ENCODE data around the gene TMTC2. TPM values are rescaled to one million over a fixed set of nuclear protein-coding genes. Genes with fewer than 3 reads are reported as not detected.

TMTC2 gene
- total RNA-seq, 2 experiments from 2014 or later: 2.4 to 2.5 TPM

GRCh38 chr12:82972624-82973023 lies 285.9 kb downstream of the TMTC2 start:
- Mint-ChIP-seq H3K4me1 (no peaks in the 10 kb centered on the region), H3K27me3 (no peaks in the 10 kb centered on the region), H3K36me3 (ENCODE audit: low read depth) (no peaks in the 10 kb centered on the region), H3K27ac (no peak overlapping the region), H3K9me3 (ENCODE audit: low read depth) (no peaks in the 10 kb centered on the region), H3K4me3 (no peak overlapping the region)
- CTCF ChIA-PET: no interaction called here
- intact Hi-C loops (cut with DNase I, micrococcal nuclease): no loop called here
- ATAC-seq: no peak
- no peak for DNase-seq
- POLR2A ChIA-PET: no interaction called here

- H3K27ac Mint-ChIP-seq: no peak overlapping the region
- intact Hi-C loops (cut with DNase I, micrococcal nuclease): no loop called here
- H3K36me3 Mint-ChIP-seq (ENCODE audit: low read depth): no peaks in the 10 kb centered on the region
- H3K4me3 Mint-ChIP-seq: no peak overlapping the region
- no peaks in the 10 kb centered on the region for H3K4me1 Mint-ChIP-seq
- POLR2A ChIA-PET: no interaction called here
- no peaks in the 10 kb centered on the region for H3K27me3 Mint-ChIP-seq
- ATAC-seq: no peak
- no peak for DNase-seq
- CTCF ChIA-PET: no interaction called here
- no peaks in the 10 kb centered on the region for H3K9me3 Mint-ChIP-seq (ENCODE audit: low read depth)
Observed at GRCh38 chr12:82973592-82973991, 286.9 kb downstream of the TMTC2 start.

GRCh38 chr12:82981150-82981549 lies 294.4 kb downstream of the TMTC2 start:
- ChIA-PET POLR2A (no interaction called here), CTCF (no interaction called here)
- no peaks in the 10 kb centered on the region for H3K9me3 Mint-ChIP-seq (ENCODE audit: low read depth)
- no peak overlapping the region for H3K4me3 Mint-ChIP-seq
- no peaks in the 10 kb centered on the region for H3K27me3 Mint-ChIP-seq
- DNase-seq (no peak), ATAC-seq (no peak)
- H3K36me3 Mint-ChIP-seq (ENCODE audit: low read depth): no peaks in the 10 kb centered on the region
- no peaks in the 10 kb centered on the region for H3K4me1 Mint-ChIP-seq
- H3K27ac Mint-ChIP-seq: no peak overlapping the region
- intact Hi-C loops (cut with DNase I, micrococcal nuclease): loop anchor here in 1 of 2 experiments (10.0 kb wide), 1 partner anchor 296 kb away; the partner anchor contains the start of gene TMTC2

- no peak overlapping the region for H3K27ac Mint-ChIP-seq
- H3K4me1 Mint-ChIP-seq: no peaks in the 10 kb centered on the region
- no peaks in the 10 kb centered on the region for H3K9me3 Mint-ChIP-seq (ENCODE audit: low read depth)
- no peak overlapping the region for H3K4me3 Mint-ChIP-seq
- ChIA-PET CTCF (interaction anchor here (0.6 kb wide), 1 partner anchor 44 kb away, joined by 4 read pairs; no protein-coding TSS in a partner anchor), POLR2A (no interaction called here)
- intact Hi-C loops (cut with DNase I, micrococcal nuclease): loop anchor here in 1 of 2 experiments (10.0 kb wide), 1 partner anchor 1129 kb away; no protein-coding TSS in a partner anchor
- H3K27me3 Mint-ChIP-seq: no peaks in the 10 kb centered on the region
- no peak for ATAC-seq
- no peaks in the 10 kb centered on the region for H3K36me3 Mint-ChIP-seq (ENCODE audit: low read depth)
- no peak for DNase-seq
Observed at GRCh38 chr12:82994117-82994516, 307.4 kb downstream of the TMTC2 start.

- Mint-ChIP-seq H3K27me3 (no peaks in the 10 kb centered on the region), H3K4me1 (no peaks in the 10 kb centered on the region), H3K9me3 (ENCODE audit: low read depth) (no peaks in the 10 kb centered on the region), H3K36me3 (ENCODE audit: low read depth) (no peaks in the 10 kb centered on the region), H3K4me3 (no peak overlapping the region), H3K27ac (no peak overlapping the region)
- ChIA-PET CTCF (interaction anchor here (0.7 to 1.2 kb wide), 2 partner anchors 11 to 30 kb away, joined by 3 read pairs; no protein-coding TSS in a partner anchor), POLR2A (interaction anchor here (0.6 kb wide), 1 partner anchor 418 kb away, joined by 4 read pairs; no protein-coding TSS in a partner anchor)
- no peak for DNase-seq
- intact Hi-C loops (cut with DNase I, micrococcal nuclease): loop anchor here in 1 of 2 experiments (10.0 kb wide), 1 partner anchor 1131 kb away; no protein-coding TSS in a partner anchor
- peak; percentile 94 for ATAC-seq
Observed at GRCh38 chr12:82996168-82996812, 309.6 kb downstream of the TMTC2 start.

- H3K27ac Mint-ChIP-seq: no peak overlapping the region
Observed at GRCh38 chr12:82998509-82998908, 311.8 kb downstream of the TMTC2 start.

GRCh38 chr12:83003026-83003425 lies 316.3 kb downstream of the TMTC2 start:
- ChIA-PET POLR2A (no interaction called here), CTCF (no interaction called here)
- Mint-ChIP-seq H3K27me3 (no peaks in the 10 kb centered on the region), H3K9me3 (ENCODE audit: low read depth) (peaks cover 2% of the 10 kb centered on the region), H3K4me1 (no peaks in the 10 kb centered on the region), H3K36me3 (ENCODE audit: low read depth) (no peaks in the 10 kb centered on the region), H3K4me3 (no peak overlapping the region), H3K27ac (no peak overlapping the region)
- DNase-seq (no peak), ATAC-seq (no peak)
- intact Hi-C loops (cut with DNase I, micrococcal nuclease): loop anchor here (5.0 to 10.0 kb wide), 3 partner anchors 316 to 822 kb away; partner anchors contain the start of gene TMTC2 (in 1 of the 2)

More at GRCh38 chr12:82998509-82998908, 311.8 kb downstream of the TMTC2 start:
- no peaks in the 10 kb centered on the region for H3K4me1 Mint-ChIP-seq
- H3K27me3 Mint-ChIP-seq: no peaks in the 10 kb centered on the region
- no peak for DNase-seq
- H3K4me3 Mint-ChIP-seq: no peak overlapping the region
- intact Hi-C loops (cut with DNase I, micrococcal nuclease): loop anchor here in 1 of 2 experiments (10.0 kb wide), 1 partner anchor 1134 kb away; no protein-coding TSS in a partner anchor
- CTCF ChIA-PET: no interaction called here
- H3K36me3 Mint-ChIP-seq (ENCODE audit: low read depth): no peaks in the 10 kb centered on the region
- POLR2A ChIA-PET: no interaction called here
- no peaks in the 10 kb centered on the region for H3K9me3 Mint-ChIP-seq (ENCODE audit: low read depth)
- no peak for ATAC-seq

- Mint-ChIP-seq H3K4me1 (no peaks in the 10 kb centered on the region), H3K27ac (no peak overlapping the region), H3K9me3 (ENCODE audit: low read depth) (peaks cover 17% of the 10 kb centered on the region), H3K27me3 (no peaks in the 10 kb centered on the region), H3K36me3 (ENCODE audit: low read depth) (peaks cover 9% of the 10 kb centered on the region), H3K4me3 (no peak overlapping the region)
- CTCF ChIA-PET: interaction anchor here (0.9 to 1.0 kb wide), 2 partner anchors 9 to 13 kb away, joined by 3 to 4 read pairs; no protein-coding TSS in a partner anchor
- intact Hi-C loops (cut with DNase I, micrococcal nuclease): loop anchor here (2.0 to 10.0 kb wide), 4 partner anchors 429 to 1497 kb away; no protein-coding TSS in a partner anchor
- DNase-seq (no peak), ATAC-seq (no peak)
- POLR2A ChIA-PET: no interaction called here
Observed at GRCh38 chr12:83005534-83006197, 319.0 kb downstream of the TMTC2 start.

GRCh38 chr12:83008703-83009102 lies 322.0 kb downstream of the TMTC2 start:
- Mint-ChIP-seq H3K4me3 (no peak overlapping the region), H3K36me3 (ENCODE audit: low read depth) (peaks cover 11% of the 10 kb centered on the region), H3K27ac (no peak overlapping the region), H3K27me3 (no peaks in the 10 kb centered on the region), H3K9me3 (ENCODE audit: low read depth) (peaks cover 18% of the 10 kb centered on the region), H3K4me1 (no peaks in the 10 kb centered on the region)
- ATAC-seq (no peak), DNase-seq (no peak)
- CTCF ChIA-PET: no interaction called here
- POLR2A ChIA-PET: no interaction called here
- intact Hi-C loops (cut with DNase I, micrococcal nuclease): loop anchor here (10.0 kb wide), 2 partner anchors 426 to 816 kb away; no protein-coding TSS in a partner anchor

GRCh38 chr12:83010169-83010804 lies 323.6 kb downstream of the TMTC2 start:
- intact Hi-C loops (cut with DNase I, micrococcal nuclease): no loop called here
- ChIA-PET CTCF (no interaction called here), POLR2A (no interaction called here)
- H3K4me1 Mint-ChIP-seq: no peaks in the 10 kb centered on the region
- DNase-seq (no peak), ATAC-seq (no peak)
- no peak overlapping the region for H3K27ac Mint-ChIP-seq
- H3K4me3 Mint-ChIP-seq: no peak overlapping the region
- peaks cover 11% of the 10 kb centered on the region for H3K36me3 Mint-ChIP-seq (ENCODE audit: low read depth)
- no peaks in the 10 kb centered on the region for H3K27me3 Mint-ChIP-seq
- peaks cover 18% of the 10 kb centered on the region for H3K9me3 Mint-ChIP-seq (ENCODE audit: low read depth)

- no peaks in the 10 kb centered on the region for H3K4me1 Mint-ChIP-seq
- no peak overlapping the region for H3K27ac Mint-ChIP-seq
- H3K27me3 Mint-ChIP-seq: no peaks in the 10 kb centered on the region
- intact Hi-C loops (cut with DNase I, micrococcal nuclease): no loop called here
- DNase-seq (no peak), ATAC-seq (no peak)
- no peak overlapping the region for H3K4me3 Mint-ChIP-seq
- POLR2A ChIA-PET: no interaction called here
- CTCF ChIA-PET: interaction anchor here (0.6 to 1.3 kb wide), 2 partner anchors 11 to 362 kb away, joined by 3 to 4 read pairs; no protein-coding TSS in a partner anchor
- peaks cover 2% of the 10 kb centered on the region for H3K36me3 Mint-ChIP-seq (ENCODE audit: low read depth)
- H3K9me3 Mint-ChIP-seq (ENCODE audit: low read depth): peaks cover 2% of the 10 kb centered on the region
Observed at GRCh38 chr12:83015390-83016217, 328.9 kb downstream of the TMTC2 start.

All from activated CD4-positive, alpha-beta T cell treated with anti-CD3 and anti-CD28 coated beads for 36 hours (primary cell).